IMR-90 (cell line): ENCODE data around the gene ZFPM1. TPM values are rescaled to one million over a fixed set of nuclear protein-coding genes. Genes with fewer than 3 reads are reported as not detected.

Source experiments
- ATAC-seq: fragments of 200-7000 bp; cut with Tn5 transposase; 2 replicates; pipeline ENCODE4 v1.9.1; 2020; ENCODE audit warnings: low read depth, mild to moderate bottlenecking, moderate library complexity
- BruUV-seq: library from RNA; stranded (reverse); fragments of 400-500 nt; replicated peaks from 2 replicates; lab custom pipeline; 2021; lab: Mats Ljungman, UMichigan
- CTCF ChIA-PET: fragments of 300-600 bp; formaldehyde crosslinking; extraction: SDS; loops from one replicate; lab custom pipeline; 2021; ENCODE audit warnings: antibody characterized with exemption; lab: Yijun Ruan, JAX
- POLR2A ChIA-PET: fragments of 300-600 bp; sonication (Branson Sonifier 250); formaldehyde crosslinking; loops from one replicate; lab custom pipeline; 2022; ENCODE audit warnings: antibody characterized with exemption; ENCODE audit not compliant: unreplicated experiment; lab: Charles Lee
- DNase-seq: peaks from one replicate; pipeline ENCODE4 v3.0.0; 2013
- H2AFZ ChIP-seq: replicated peaks from 2 replicates; pipeline ENCODE3; 2013; ENCODE audit warnings: low read length, mild to moderate bottlenecking; ENCODE audit not compliant: poor library complexity
- H2AK5ac ChIP-seq: 2 replicates; pipeline ENCODE4 v1.6.1; 2013; ENCODE audit warnings: low read depth, low read length, inconsistent platforms
- H2AK9ac ChIP-seq: replicated peaks from 2 replicates; pipeline ENCODE3; 2013; ENCODE audit warnings: mild to moderate bottlenecking, low read depth, low read length, moderate library complexity; ENCODE audit not compliant: poor library complexity
- H2BK120ac ChIP-seq: 2 replicates; pipeline ENCODE4 v1.6.1; 2013; ENCODE audit warnings: low read depth, low read length, inconsistent platforms
- H2BK15ac ChIP-seq: 3 replicates; pipeline ENCODE4 v1.6.1; 2013; ENCODE audit warnings: low read depth, low read length, inconsistent platforms
- H2BK20ac ChIP-seq: 2 replicates; pipeline ENCODE4 v1.6.1; 2013; ENCODE audit warnings: low read depth, mild to moderate bottlenecking, inconsistent platforms, low read length, moderate library complexity
- H2BK5ac ChIP-seq: 2 replicates; pipeline ENCODE4 v1.6.1; 2013; ENCODE audit warnings: mild to moderate bottlenecking, low read depth, low read length, inconsistent platforms; ENCODE audit not compliant: poor library complexity, severe bottlenecking
- H3K14ac ChIP-seq: replicated peaks from 2 replicates; pipeline ENCODE4 v1.6.1; 2013; ENCODE audit warnings: low read depth, low read length, inconsistent platforms
- H3K18ac ChIP-seq: 2 replicates; pipeline ENCODE4 v1.6.1; 2013; ENCODE audit warnings: low read depth, low read length, control low read depth
- H3K23ac ChIP-seq: 2 replicates; pipeline ENCODE4 v1.6.1; 2013; ENCODE audit warnings: low read depth, low read length, inconsistent platforms
- H3K27ac ChIP-seq: 2 replicates; pipeline ENCODE4 v1.5.1; 2013; ENCODE audit warnings: mild to moderate bottlenecking, control low read depth, low read length; ENCODE audit not compliant: insufficient read depth
- H3K27me3 ChIP-seq: 2 replicates; pipeline ENCODE4 v1.6.1; 2013; ENCODE audit warnings: low read length; ENCODE audit not compliant: control insufficient read depth, insufficient read depth
- H3K36me3 ChIP-seq: 2 replicates; pipeline ENCODE4 v1.6.1; 2013; ENCODE audit warnings: low read length, mixed read lengths; ENCODE audit not compliant: control insufficient read depth, insufficient read depth
- H3K4ac ChIP-seq: 2 replicates; pipeline ENCODE4 v1.6.1; 2013; ENCODE audit warnings: low read depth, low read length, inconsistent platforms
- H3K4me1 ChIP-seq: 2 replicates; pipeline ENCODE4 v1.6.1; 2013; ENCODE audit warnings: low read length, mixed read lengths; ENCODE audit not compliant: control insufficient read depth, insufficient read depth
- H3K4me2 ChIP-seq: 2 replicates; pipeline ENCODE4 v1.6.1; 2013; ENCODE audit warnings: low read depth, mild to moderate bottlenecking, control low read depth, low read length, moderate library complexity
- H3K4me3 ChIP-seq: 2 replicates; pipeline ENCODE4 v1.5.1; 2013; ENCODE audit warnings: low read depth, mild to moderate bottlenecking, control low read depth, low read length, moderate library complexity; ENCODE audit not compliant: insufficient read depth
- H3K56ac ChIP-seq: 2 replicates; pipeline ENCODE4 v1.6.1; 2013; ENCODE audit warnings: low read length, inconsistent platforms; ENCODE audit not compliant: insufficient read depth; ENCODE audit errors: extremely low read depth
- H3K79me1 ChIP-seq, 2 experiments: 2 replicates each; pipeline ENCODE4 v1.6.1; 2013; ENCODE audit warnings: low read length in 2 of 2, inconsistent platforms in 1 of 2, low read depth in 1 of 2
- H3K9ac ChIP-seq: 2 replicates; pipeline ENCODE4 v1.6.1; 2013; ENCODE audit warnings: low read depth, low read length, control low read depth
- H3K9me1 ChIP-seq: 2 replicates; pipeline ENCODE4 v1.6.1; 2013; ENCODE audit warnings: low read length, inconsistent platforms; ENCODE audit not compliant: insufficient read depth
- H3K9me3 ChIP-seq: 2 replicates; pipeline ENCODE4 v1.6.1; 2013; ENCODE audit warnings: low read length; ENCODE audit not compliant: control insufficient read depth, insufficient read depth
- H4K20me1 ChIP-seq: 2 replicates; pipeline ENCODE4 v1.6.1; 2013; ENCODE audit warnings: low read length, inconsistent platforms; ENCODE audit not compliant: insufficient read depth
- H4K5ac ChIP-seq: 2 replicates; pipeline ENCODE4 v1.6.1; 2013; ENCODE audit warnings: mild to moderate bottlenecking, low read depth, low read length, control low read depth
- H4K8ac ChIP-seq, 2 experiments: 2 replicates each; pipeline ENCODE4 v1.6.1; 2013; ENCODE audit warnings: low read depth in 2 of 2, low read length in 2 of 2, control low read depth in 1 of 2, inconsistent platforms in 1 of 2
- H4K91ac ChIP-seq: 2 replicates; pipeline ENCODE4 v1.6.1; 2013; ENCODE audit warnings: low read depth, low read length, inconsistent platforms; ENCODE audit not compliant: insufficient read depth
- WGBS, 2 experiments: methylation state at CpG; one replicate each; pipeline versions ENCODE4 v1.1.5 to v1.1.7; 2013; ENCODE audit warnings: missing lambda C conversion rate in 2 of 2; ENCODE audit not compliant: insufficient read length in 1 of 2; ENCODE audit errors: extremely low coverage in 2 of 2; 5-methylcytosine and 5-hydroxymethylcytosine counted together
- dilution Hi-C: fragments of 300-500 bp; cut with HindIII; formaldehyde crosslinking; loops from one replicate; pipeline ENCODE4 v1.14.3; 2018; ENCODE audit warnings: low sequenced_read_pairs; ENCODE audit not compliant: unreplicated experiment
- in situ Hi-C: fragments of 300-500 bp; cut with MboI; formaldehyde crosslinking; loops from 3 replicates; pipeline ENCODE4 v1.14.3; 2019; ENCODE audit warnings: low sequenced_read_pairs, inconsistent platforms, mixed read lengths
- intact Hi-C: fragments of 100-400 bp; cut with micrococcal nuclease; formaldehyde crosslinking; loops from 2 replicates; pipeline ENCODE4 v1.10.0; 2022
- polyA plus RNA-seq, 3 experiments: library from polyadenylated mRNA; depleted of rRNA; stranded (reverse); fragments of >200 nt; gene quantifications; 2 replicates each; pipeline ENCODE4 v1.2.3, GENCODE V29; 2012; ENCODE audit warnings: low replicate concordance in 1 of 3
- total RNA-seq: library from RNA; depleted of rRNA; stranded (reverse); fragments of >200 nt; gene quantifications from 2 replicates; pipeline ENCODE4 v1.2.3, GENCODE V29; 2012
- TF ChIP-seq, protein P1 (sequence below): fragments of 150-350 bp; IDR thresholded peaks from 2 replicates; pipeline ENCODE4 v1.6.1; 2017; ENCODE audit warnings: mild to moderate bottlenecking, antibody characterized with exemption, low read length, low read depth

Gene ZFPM1
- total and polyA plus RNA-seq, 2 of the 4 experiments (the other 2 are of a cell fraction): 0.36 to 1.1 TPM

DNA sequence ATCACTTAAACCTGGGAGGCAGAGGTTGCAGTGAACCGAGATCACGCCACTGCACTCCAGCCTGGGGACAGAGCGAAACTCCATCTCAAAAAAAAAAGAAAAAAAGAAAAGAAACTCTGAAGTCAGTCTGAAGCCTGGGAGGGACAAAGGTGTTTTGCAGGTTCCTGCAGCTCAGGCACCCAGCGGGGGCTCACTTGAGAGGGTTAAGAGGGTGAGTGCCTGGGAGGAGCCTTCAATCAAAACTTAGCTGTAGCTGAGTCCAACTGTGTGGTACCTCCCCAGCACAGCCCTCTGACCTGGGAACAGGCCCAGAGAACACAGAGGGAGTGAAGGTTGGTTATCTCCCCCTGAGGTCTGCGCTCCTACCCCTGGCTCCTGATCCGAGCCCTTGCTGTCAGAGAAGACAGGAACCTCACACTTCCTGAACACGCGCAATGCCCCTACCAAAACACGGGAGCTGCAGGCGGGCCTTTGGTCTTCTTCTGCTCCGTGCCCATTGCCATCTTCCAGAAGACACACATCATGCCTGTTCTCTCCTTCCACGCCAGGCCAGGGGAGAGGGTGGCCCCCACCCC lies 96.7 kb downstream of the ZFPM1 start:
- Histone ChIP-seq H4K91ac (no peak overlapping the region), H3K18ac (no peak overlapping the region), H3K56ac (no peak overlapping the region), H3K36me3 (no peaks in the 10 kb centered on the region), H2AFZ (no peak overlapping the region), H2BK15ac (no peak overlapping the region), H3K4me3 (no peak overlapping the region), H2BK120ac (no peak overlapping the region), H3K9me3 (peaks cover 11% of the 10 kb centered on the region), H3K9me1 (no peaks in the 10 kb centered on the region), H3K9ac (no peak overlapping the region), H3K4me1 (no peaks in the 10 kb centered on the region), H2AK5ac (no peak overlapping the region), H4K8ac (no peak overlapping the region), H3K14ac (no peak overlapping the region), H4K20me1 (no peaks in the 10 kb centered on the region), H2BK5ac (no peak overlapping the region), H3K27ac (no peak overlapping the region), H3K4me2 (no peak overlapping the region), H4K5ac (no peak overlapping the region), H2AK9ac (no peak overlapping the region), H3K23ac (no peak overlapping the region), H3K79me1 (no peaks in the 10 kb centered on the region), H2BK20ac (no peak overlapping the region), H3K27me3 (peaks cover 69% of the 10 kb centered on the region), H3K4ac (no peak overlapping the region)
- intact Hi-C loops (no loop called here), dilution Hi-C loops (no loop called here), in situ Hi-C loops (no loop called here)
- ATAC-seq (no peak), DNase-seq (no peak)
- BruUV-seq: no TSS peak
- no CpG with 5 or more reads among the region's 12 CpGs for WGBS, 2 experiments
- POLR2A ChIA-PET: no interaction called here
- CTCF ChIA-PET: no interaction called here
- TF ChIP-seq, protein P1, sequence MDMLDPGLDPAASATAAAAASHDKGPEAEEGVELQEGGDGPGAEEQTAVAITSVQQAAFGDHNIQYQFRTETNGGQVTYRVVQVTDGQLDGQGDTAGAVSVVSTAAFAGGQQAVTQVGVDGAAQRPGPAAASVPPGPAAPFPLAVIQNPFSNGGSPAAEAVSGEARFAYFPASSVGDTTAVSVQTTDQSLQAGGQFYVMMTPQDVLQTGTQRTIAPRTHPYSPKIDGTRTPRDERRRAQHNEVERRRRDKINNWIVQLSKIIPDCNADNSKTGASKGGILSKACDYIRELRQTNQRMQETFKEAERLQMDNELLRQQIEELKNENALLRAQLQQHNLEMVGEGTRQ: no peak
